GM18507 (cell line): ENCODE results near the gene CHIT1.
A peak's percentile ranks its signal among the peaks of the same experiment; 100 is the strongest.

Experiments used
- DNase-seq: peaks from one replicate; pipeline ENCODE4 v3.0.0; 2011; ENCODE audit warnings: low read depth; ENCODE audit not compliant: insufficient read length; ENCODE audit errors: extremely low spot score
- FAIRE-seq: peaks from 2 replicates; lab custom pipeline; 2011; peaks lifted over from hg19 to GRCh38; lab: Jason Lieb, UNC

The CHIT1 gene

GRCh38 chr1:203219934-203220333, 9.5 kb downstream of the CHIT1 start:
- DNase-seq = no peak
- FAIRE-seq = no peak

DNA sequence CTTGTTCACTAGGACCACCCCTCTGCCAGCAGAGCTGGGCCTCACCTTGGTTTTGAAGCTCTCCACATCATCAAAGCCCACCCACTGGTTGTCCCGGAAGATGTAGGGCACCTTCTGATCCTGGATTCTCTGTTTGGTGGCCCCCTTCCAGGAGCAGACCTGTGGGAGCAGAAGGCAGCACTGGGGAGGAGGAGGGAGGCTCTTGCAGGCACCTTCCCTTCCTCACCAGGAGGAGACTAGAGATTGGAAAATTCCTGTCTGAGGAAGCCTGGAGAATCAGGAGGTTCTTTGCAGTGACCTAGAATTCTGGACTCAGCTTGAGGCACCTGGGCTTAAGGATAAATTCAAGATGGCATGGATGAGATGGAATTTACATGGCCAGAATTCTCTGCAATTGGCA, 10.3 kb downstream of the CHIT1 start:
- no peak for FAIRE-seq
- no peak for DNase-seq

DNA sequence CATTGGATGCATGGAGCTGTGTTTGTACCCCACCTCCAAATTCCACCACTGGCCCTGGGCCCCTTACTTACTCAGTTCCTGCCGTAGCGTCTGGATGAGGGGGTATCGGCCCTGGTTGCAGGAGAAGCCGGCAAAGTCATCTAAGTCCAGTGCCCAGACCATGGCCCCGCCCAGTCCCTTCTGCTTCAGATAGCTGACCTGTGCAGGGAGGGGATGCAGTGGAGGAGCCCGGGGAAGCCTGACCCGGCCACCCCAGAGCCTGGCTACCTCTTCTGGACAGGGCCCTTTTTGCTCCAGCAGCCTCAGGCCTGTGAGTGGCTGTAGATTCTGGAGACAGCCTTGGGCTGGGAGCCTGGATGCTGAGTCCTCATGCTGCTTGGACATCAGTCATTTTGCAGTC, 11.8 kb downstream of the CHIT1 start:
- DNase-seq (no peak), FAIRE-seq (no peak)

DNA sequence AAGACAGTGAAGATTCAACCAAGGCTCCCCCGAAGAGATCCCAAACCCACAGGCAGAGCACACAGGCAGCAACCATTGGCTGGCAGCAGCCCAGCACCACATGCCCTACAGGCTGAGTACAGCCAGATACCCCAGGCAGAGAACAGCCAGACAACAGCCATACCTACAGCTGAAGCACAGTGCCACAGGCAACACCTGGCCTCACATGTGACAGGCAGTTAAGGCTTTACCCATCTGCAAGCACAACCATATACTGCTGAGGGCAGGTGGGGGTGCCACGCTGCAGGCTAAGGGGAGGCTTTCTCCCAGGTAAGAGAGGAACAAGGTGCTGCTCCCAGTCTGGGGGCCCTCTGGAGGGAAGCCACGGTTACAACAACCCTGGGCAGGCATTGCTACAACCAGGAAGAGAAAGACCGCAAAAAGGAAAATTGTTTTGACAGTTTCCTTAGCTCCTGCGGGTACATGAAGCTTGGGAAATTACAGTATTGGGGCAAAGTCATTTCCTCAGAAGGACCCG, 12.3 kb downstream of the CHIT1 start:
- no peak for FAIRE-seq
- no peak for DNase-seq

GRCh38 chr1:203216274-203217138, 13.0 kb downstream of the CHIT1 start:
- FAIRE-seq = peak; percentile 81
- DNase-seq = peak; percentile 43

DNA sequence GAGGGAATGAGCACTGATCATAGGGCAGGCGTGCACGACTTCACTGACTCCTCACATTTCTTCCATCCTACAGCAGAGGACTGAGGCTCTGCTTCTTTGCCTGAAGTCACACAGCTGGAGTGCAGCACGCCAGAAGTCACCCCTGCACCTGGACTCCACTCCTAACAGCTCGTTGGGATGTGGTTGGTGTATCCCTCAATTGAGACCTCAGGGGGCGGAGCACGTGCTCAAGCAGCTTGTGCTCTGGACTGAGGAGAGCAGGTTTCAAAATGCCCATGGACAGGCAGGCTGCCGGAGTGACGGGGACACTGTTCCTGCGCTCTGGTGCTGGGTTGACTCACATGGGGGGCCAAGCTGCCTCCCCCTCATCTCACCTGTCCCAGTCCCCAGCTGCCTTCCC, 13.9 kb downstream of the CHIT1 start:
- FAIRE-seq = no peak
- no peak for DNase-seq

GRCh38 chr1:203214871-203215270, 14.6 kb downstream of the CHIT1 start:
- no peak for FAIRE-seq

DNA sequence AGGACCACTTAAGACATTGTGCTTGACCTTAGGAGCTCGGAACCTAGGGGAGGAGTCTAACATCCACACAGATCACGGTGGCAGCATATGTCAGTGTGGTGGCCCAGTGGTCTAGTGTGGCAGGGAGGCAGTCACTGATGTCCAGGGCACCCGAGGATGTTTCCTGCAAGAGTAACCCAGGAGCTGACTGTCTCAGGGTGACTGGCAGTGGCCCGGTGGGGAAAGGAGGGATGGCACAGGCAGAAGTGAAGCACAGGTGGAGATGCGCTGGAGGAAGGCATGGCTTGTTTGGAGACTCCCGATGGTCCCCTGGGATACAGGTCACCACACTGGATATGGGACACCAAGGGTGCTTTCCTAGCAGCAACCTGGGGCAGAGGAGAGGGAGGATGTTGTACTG, 16.3 kb downstream of the CHIT1 start:
- DNase-seq (no peak), FAIRE-seq (no peak)

More at GRCh38 chr1:203214871-203215270, 14.6 kb downstream of the CHIT1 start:
- no peak for DNase-seq

- no peak for FAIRE-seq
- no peak for DNase-seq
These were observed 17.7 kb downstream of the CHIT1 start for GRCh38 chr1:203211812-203212211.

- FAIRE-seq (no peak), DNase-seq (no peak)
These were observed 18.5 kb downstream of the CHIT1 start for GRCh38 chr1:203210988-203211387.

- no peak for FAIRE-seq
These were observed 19.1 kb downstream of the CHIT1 start for GRCh38 chr1:203210350-203210749.

DNA sequence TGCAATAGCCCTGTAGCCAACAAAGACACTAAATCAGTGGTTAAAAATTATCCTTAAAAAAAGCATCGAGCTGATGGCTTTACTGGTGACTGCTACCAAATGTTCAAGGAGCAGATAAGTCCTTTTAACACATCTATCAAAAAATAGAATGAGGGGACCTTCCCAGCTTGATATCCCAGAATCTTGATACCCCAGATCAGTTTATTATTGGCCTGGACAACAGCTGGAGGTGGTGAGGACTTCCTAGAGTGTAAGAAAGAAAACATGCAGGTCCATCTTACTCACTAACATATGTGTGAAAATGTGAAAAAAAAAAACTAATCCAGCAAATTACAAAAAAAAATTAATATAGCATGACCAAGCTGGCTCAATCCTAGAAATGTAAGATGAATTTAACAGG, 21.3 kb downstream of the CHIT1 start:
- FAIRE-seq (no peak), DNase-seq (no peak)

More at GRCh38 chr1:203210350-203210749, 19.1 kb downstream of the CHIT1 start:
- no peak for DNase-seq

GRCh38 chr1:203207751-203208150, 21.7 kb downstream of the CHIT1 start:
- FAIRE-seq (no peak), DNase-seq (no peak)

GRCh38 chr1:203206129-203206687, 23.3 kb downstream of the CHIT1 start:
- no peak for DNase-seq
- FAIRE-seq = no peak

DNA sequence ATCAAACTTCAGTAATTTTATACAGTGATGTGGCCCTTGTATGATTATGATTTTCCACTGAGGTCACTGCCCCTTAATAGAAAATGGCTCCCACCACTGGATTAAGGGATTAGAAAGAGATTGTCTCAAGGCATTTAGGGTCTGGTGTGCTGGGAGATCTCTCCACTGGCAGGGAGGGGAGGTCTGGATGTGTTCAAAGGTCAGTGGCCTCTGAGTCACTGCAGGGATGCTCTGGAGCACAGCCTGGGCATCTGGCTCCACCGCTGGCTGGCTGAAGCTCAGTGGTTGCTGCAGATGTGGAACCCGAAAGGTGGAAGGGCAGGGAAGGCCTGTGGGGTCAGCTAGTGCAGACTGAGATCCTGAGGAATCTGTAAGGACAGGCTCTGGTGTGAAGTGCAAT, 24.7 kb downstream of the CHIT1 start:
- DNase-seq (no peak), FAIRE-seq (no peak)

DNA sequence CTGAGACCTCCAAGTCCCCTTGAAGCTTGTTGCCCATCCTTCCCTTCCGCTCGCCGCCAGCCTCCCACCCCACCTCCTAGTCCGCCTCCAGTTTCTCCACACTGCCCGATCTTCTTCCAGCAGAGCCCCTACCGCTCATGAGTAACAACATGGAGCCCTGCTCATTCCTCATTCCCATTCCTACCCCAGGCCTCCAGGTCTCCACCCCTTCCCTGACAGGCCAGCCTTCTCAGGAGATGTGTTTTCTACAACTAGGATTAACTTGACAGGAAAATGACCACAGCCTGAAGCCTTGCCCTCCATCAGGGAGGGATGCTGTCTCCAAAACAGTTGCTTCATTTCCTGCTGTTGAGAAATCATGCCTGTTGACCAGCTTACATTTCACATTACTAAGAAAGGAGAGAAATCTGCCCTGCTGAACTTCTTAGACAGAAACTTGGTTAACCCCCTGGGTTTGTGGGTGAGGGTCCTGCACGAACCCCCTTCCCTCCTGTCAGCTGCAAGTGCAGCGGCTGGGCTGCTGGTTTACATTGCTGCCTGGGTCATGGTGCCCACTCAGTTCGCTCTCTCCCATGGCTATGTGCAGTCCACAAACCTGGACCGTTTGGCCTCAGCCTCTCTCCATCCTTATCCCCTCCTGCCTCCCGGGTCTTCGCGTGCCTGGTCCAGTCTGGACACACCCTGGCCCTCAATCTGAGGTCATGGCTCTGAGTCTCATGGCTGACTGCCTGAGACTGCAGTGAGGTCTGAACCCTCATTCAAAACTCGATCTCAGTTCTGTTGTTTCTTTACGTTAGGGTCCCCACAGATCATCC, 26.8 kb downstream of the CHIT1 start:
- DNase-seq (no peak), FAIRE-seq (no peak)

- FAIRE-seq (no peak), DNase-seq (no peak)
These were observed 27.8 kb downstream of the CHIT1 start for GRCh38 chr1:203201516-203202205.

- FAIRE-seq (no peak), DNase-seq (no peak)
These were observed 28.6 kb downstream of the CHIT1 start for GRCh38 chr1:203200916-203201315.

GRCh38 chr1:203199816-203200571, 29.5 kb downstream of the CHIT1 start:
- FAIRE-seq (no peak), DNase-seq (no peak)
